Testis (tissue), 2 donors: ENCODE measurements around the gene SIM1.

Source experiments
- CTCF ChIP-seq, 3 experiments: fragments of 450-650 bp in 2 of 3; fragments of 200-600 bp in 1 of 3; sonication (generic) in 1 of 3; IDR thresholded peaks; one replicate each; pipeline ENCODE4 v1.5.1; 2016 to 2019; ENCODE audit warnings: antibody characterized with exemption in 3 of 3, mild to moderate bottlenecking in 2 of 3, moderate library complexity in 1 of 3
- POLR2A ChIP-seq: fragments of 450-650 bp; IDR thresholded peaks from one replicate; pipeline ENCODE4 v1.6.1; 2017; ENCODE audit warnings: antibody characterized with exemption, mild to moderate bottlenecking, moderate library complexity

- TF ChIP-seq CTCF (IDR thresholded peaks at IDR 0.05) (no peak), POLR2A (no peak)
Measured at GRCh38 chr6:100366419-100366818, 98.3 kb downstream of the SIM1 start.
